GM12878 (cell line): ENCODE measurements around the gene WDFY4.

Source experiments
- ATF2 ChIP-seq: IDR thresholded peaks from 2 replicates; pipeline ENCODE4 v1.6.1; 2012; ENCODE audit warnings: low read length, inconsistent platforms
- EP300 ChIP-seq, 2 experiments: fragments of 150-350 bp in 1 of 2; IDR thresholded peaks; 2 replicates each; pipeline ENCODE4 v1.6.1; 2011 to 2012; ENCODE audit warnings: low read depth in 2 of 2, low read length in 2 of 2, borderline replicate concordance in 1 of 2, improper control_type of control experiment in 1 of 2, inconsistent platforms in 1 of 2; ENCODE audit not compliant: control insufficient read depth in 1 of 2
- ETV6 ChIP-seq, 2 experiments: fragments of 450-650 bp in 1 of 2; IDR thresholded peaks in 1 of 2; conservative IDR thresholded peaks in 1 of 2; 2 replicates each; pipeline ENCODE4 v1.6.1; 2014; ENCODE audit warnings: antibody characterized with exemption in 1 of 2, borderline replicate concordance in 1 of 2, low read depth in 1 of 2, mild to moderate bottlenecking in 1 of 2, moderate library complexity in 1 of 2
- EZH2 ChIP-seq: IDR thresholded peaks from 2 replicates; pipeline ENCODE4 v1.6.1; 2012; ENCODE audit warnings: low read depth, mild to moderate bottlenecking, control low read depth, inconsistent platforms, low read length, borderline replicate concordance; ENCODE audit not compliant: control insufficient read depth
- GABPA ChIP-seq: IDR thresholded peaks from 2 replicates; pipeline ENCODE4 v1.6.1; 2014; ENCODE audit warnings: antibody characterized with exemption, low read depth, mild to moderate bottlenecking, inconsistent platforms
- NBN ChIP-seq: fragments of 450-650 bp; IDR thresholded peaks from 2 replicates; pipeline ENCODE4 v1.6.1; 2016
- POLR2A ChIP-seq: IDR thresholded peaks from 2 replicates; pipeline ENCODE4 v1.6.1; 2011; ENCODE audit warnings: low read depth, mild to moderate bottlenecking, low read length
- POLR2AphosphoS2 ChIP-seq: IDR thresholded peaks from 2 replicates; pipeline ENCODE4 v1.6.1; 2011; ENCODE audit warnings: low read depth, mild to moderate bottlenecking, low read length, improper control_type of control experiment, moderate library complexity
- POLR2AphosphoS5 ChIP-seq: IDR thresholded peaks from 2 replicates; pipeline ENCODE4 v1.6.1; 2011; ENCODE audit warnings: mild to moderate bottlenecking, low read length, inconsistent platforms
- RAD21 ChIP-seq: IDR thresholded peaks from 2 replicates; pipeline ENCODE4 v1.6.1; 2011; ENCODE audit warnings: mild to moderate bottlenecking, low read depth, low read length, moderate library complexity; ENCODE audit not compliant: insufficient read depth
- RFX5 ChIP-seq: IDR thresholded peaks from 2 replicates; pipeline ENCODE4 v1.6.1; 2011; ENCODE audit warnings: low read depth, low read length, improper control_type of control experiment
- SMAD1 ChIP-seq: fragments of 450-650 bp; IDR thresholded peaks from 2 replicates; pipeline ENCODE4 v1.6.1; 2018; ENCODE audit warnings: mild to moderate bottlenecking, low read depth; ENCODE audit not compliant: partially characterized antibody
- TF ChIP-seq, protein P1 (sequence below), 3 experiments: IDR thresholded peaks in 2 of 3; conservative IDR thresholded peaks in 1 of 3; 2 replicates each; pipeline ENCODE4 v1.5.1; 2011; ENCODE audit warnings: low read depth in 3 of 3, low read length in 3 of 3, mild to moderate bottlenecking in 3 of 3, control low read depth in 2 of 3, moderate library complexity in 2 of 3, inconsistent platforms in 1 of 3, mixed read lengths in 1 of 3; ENCODE audit not compliant: control insufficient read depth in 2 of 3, insufficient read depth in 1 of 3; ENCODE audit errors: extremely low read depth in 1 of 3
- TF ChIP-seq, protein P2 (sequence below): IDR thresholded peaks from 2 replicates; pipeline ENCODE4 v1.6.1; 2011; ENCODE audit warnings: low read depth, low read length, improper control_type of control experiment, borderline replicate concordance

DNA sequence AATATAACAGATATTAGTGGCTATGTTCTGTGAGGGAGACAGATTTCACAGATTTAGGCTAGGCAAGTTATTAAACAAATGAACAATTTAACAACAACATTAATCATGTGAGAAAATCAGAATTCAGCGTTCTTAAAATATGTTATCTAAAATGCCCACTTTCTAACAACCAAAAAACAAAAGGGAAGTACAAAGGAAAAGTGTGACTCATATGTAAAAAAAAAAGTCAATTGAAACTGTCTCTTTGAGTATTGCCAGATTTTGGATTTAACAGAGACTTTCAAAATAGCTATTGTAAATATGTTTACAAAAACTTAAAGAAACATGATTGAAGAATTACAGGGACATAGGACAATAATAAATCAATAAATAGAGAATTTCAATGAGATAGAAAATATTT is 45.0 kb upstream of the WDFY4 start:
- TF ChIP-seq, protein P1, sequence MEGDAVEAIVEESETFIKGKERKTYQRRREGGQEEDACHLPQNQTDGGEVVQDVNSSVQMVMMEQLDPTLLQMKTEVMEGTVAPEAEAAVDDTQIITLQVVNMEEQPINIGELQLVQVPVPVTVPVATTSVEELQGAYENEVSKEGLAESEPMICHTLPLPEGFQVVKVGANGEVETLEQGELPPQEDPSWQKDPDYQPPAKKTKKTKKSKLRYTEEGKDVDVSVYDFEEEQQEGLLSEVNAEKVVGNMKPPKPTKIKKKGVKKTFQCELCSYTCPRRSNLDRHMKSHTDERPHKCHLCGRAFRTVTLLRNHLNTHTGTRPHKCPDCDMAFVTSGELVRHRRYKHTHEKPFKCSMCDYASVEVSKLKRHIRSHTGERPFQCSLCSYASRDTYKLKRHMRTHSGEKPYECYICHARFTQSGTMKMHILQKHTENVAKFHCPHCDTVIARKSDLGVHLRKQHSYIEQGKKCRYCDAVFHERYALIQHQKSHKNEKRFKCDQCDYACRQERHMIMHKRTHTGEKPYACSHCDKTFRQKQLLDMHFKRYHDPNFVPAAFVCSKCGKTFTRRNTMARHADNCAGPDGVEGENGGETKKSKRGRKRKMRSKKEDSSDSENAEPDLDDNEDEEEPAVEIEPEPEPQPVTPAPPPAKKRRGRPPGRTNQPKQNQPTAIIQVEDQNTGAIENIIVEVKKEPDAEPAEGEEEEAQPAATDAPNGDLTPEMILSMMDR (IDR thresholded peaks at IDR 0.05 in 2 of 3, conservative IDR thresholded peaks at IDR 0.05 in 1 of 3; ENCODE audit: control insufficient read depth in 2 of 3, extremely low read depth in 1 of 3, insufficient read depth in 1 of 3, low read depth in 3 of 3, low read length in 3 of 3) = no peak
- TF ChIP-seq RFX5 (no peak), ETV6 (conservative IDR thresholded peaks at IDR 0.05 in 1 of 2, IDR thresholded peaks at IDR 0.05 in 1 of 2; ENCODE audit: borderline replicate concordance in 1 of 2, low read depth in 1 of 2) (no peak), POLR2AphosphoS5 (no peak), ATF2 (no peak), SMAD1 (no peak), EZH2 (no peak), POLR2A (no peak), EP300 (IDR thresholded peaks at IDR 0.05; ENCODE audit: borderline replicate concordance in 1 of 2, control insufficient read depth in 1 of 2, low read depth in 2 of 2, low read length in 2 of 2) (no peak), POLR2AphosphoS2 (no peak), GABPA (no peak), NBN (no peak), RAD21 (no peak)
- TF ChIP-seq, protein P2, sequence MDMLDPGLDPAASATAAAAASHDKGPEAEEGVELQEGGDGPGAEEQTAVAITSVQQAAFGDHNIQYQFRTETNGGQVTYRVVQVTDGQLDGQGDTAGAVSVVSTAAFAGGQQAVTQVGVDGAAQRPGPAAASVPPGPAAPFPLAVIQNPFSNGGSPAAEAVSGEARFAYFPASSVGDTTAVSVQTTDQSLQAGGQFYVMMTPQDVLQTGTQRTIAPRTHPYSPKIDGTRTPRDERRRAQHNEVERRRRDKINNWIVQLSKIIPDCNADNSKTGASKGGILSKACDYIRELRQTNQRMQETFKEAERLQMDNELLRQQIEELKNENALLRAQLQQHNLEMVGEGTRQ = no peak
